ENCODE data around the gene GLCE.

- TF ChIP-seq CTCF (IDR thresholded peaks at IDR 0.05) (no peak), POLR2A (IDR thresholded peaks at IDR 0.05) (no peak)
Observed at GRCh38 chr15:69223083-69223813, 62.8 kb downstream of the GLCE start.

All from esophagus squamous epithelium (tissue), 4 donors.